Measurements from ENCODE around the gene BORCS5. TPM values are rescaled to one million over a fixed set of nuclear protein-coding genes. Genes with fewer than 3 reads are reported as not detected.
"Not testable (repeated sequence)": the region's sequence is repeated elsewhere in the genome, so short reads cannot be mapped to it uniquely, and the experiment has no call there.

Gene BORCS5
- polyA plus RNA-seq, 1 donor: 7.2 TPM

- no peak for DNase-seq (ENCODE audit: low read depth)
Observed at GRCh38 chr12:12486661-12487240, 129.9 kb downstream of the BORCS5 start.

- no peak for DNase-seq (ENCODE audit: low read depth)
Observed at GRCh38 chr12:12487490-12487889, 130.6 kb downstream of the BORCS5 start.

DNA sequence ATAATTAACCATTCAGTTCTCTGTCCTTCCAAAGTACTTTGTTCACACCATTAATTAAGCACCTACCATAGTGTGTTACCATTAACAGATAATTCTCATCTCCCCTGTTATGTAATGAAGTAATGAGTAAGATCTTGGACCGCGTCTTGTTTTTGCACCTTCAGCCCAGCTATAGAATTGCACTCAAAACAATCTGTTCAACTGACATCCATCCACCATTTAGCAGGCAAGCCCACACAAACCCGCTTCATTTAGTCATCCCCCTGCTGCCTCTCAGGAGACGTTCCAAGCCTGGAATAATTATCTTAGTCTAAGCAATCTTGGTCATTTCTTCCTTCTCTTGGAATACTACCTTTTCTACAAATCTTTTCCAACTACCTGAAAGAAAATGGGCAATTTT, 131.4 kb downstream of the BORCS5 start:
- no peak for DNase-seq (ENCODE audit: low read depth)

DNA sequence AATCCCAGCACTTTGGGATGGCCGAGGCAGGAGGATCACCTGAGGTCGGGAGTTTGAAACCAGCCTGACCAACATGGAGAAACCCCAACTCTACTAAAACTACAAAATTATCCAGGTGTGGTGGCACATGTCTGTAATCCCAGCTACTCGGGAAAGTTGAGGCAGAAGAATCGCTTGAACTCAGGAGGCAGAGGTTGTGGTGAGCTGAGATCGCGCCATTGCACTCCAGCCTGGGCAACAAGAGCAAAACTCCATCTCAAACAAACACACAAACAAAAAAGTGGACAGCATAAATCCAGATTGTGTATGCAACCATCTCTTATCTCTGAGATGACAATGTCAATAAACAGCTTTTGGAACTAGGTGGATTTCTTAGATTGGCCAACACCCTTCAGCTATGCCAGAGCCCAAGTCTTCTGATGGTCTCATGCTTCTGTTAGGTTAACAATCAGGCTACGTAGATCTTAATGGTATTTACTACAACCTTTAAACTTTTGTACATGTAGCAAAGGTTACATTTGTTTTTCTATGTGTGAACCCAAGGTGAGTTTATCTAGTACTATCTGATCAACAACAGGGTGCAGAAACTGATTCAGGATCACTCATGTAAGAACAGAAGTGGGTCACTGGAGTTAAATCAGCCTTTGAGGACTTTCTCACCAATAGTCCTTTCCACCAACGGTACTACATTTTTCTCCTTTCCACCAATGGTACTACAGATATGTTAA, 132.1 kb downstream of the BORCS5 start:
- no peak for DNase-seq (ENCODE audit: low read depth)

GRCh38 chr12:12491606-12492005, 134.7 kb downstream of the BORCS5 start:
- DNase-seq (ENCODE audit: low read depth): no peak

GRCh38 chr12:12492547-12492946, 135.7 kb downstream of the BORCS5 start:
- no peak for DNase-seq (ENCODE audit: low read depth)

DNA sequence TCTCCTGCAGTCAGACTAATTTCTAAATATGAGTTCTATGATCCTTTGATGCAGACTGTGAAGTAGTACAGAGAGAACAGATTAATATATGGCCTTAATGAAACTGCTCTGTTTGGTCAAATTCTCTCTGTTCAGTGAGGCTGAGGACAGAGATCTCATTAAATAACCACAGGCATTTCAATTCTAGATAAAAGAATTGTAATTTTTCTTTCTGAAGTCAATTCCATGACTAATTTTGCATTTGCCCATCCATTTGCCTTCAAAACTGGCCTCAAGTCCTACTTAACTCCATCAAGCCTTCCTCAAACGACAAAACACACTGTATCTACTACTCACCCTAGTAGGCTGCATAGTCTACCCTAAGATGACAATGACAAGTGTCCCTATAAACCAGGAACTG, 138.7 kb downstream of the BORCS5 start:
- no peak for DNase-seq (ENCODE audit: low read depth)

DNA sequence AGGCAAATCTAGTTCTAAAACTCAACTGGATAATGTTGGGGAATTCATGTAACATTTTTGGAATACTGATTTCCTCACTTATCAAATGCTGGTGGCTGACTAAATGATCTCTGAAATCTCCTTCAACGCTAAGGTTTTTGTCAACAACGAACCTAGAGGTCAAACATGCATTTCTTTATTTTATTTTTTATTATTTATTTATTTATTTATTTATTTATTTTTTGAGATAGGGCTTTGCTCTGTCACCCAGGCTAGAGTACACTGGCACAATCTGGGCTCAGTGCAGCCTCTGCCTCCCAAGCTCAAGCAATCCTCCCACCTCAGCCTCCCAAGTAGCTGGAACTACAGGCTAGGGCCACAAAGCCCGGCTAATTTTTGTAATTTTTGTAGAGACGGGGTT, 141.3 kb downstream of the BORCS5 start:
- no peak for DNase-seq (ENCODE audit: low read depth)

- DNase-seq (ENCODE audit: low read depth): no peak
Observed at GRCh38 chr12:12499909-12500604, 143.2 kb downstream of the BORCS5 start.

DNA sequence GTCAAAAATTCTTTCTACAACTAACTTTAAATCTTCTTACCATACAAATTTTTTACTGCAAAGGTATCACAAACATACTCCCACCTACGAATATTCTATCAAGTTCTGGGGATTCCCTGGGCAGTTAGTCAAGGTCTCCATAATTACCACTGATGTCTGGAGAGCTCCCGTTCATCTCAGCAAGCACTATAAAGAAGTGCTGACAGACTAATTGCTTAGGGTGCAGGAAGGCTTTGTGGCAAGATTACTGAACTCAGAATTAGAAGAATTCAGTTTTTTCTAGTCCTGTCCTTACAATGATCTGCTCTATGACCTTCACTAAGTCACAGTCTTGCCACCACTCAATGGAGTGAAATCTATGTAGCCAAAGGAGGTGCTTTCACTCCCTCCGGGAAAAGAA, 144.2 kb downstream of the BORCS5 start:
- no peak for DNase-seq (ENCODE audit: low read depth)

- DNase-seq (ENCODE audit: low read depth): not testable (repeated sequence)
Observed at GRCh38 chr12:12502130-12502814, 145.4 kb downstream of the BORCS5 start.

DNA sequence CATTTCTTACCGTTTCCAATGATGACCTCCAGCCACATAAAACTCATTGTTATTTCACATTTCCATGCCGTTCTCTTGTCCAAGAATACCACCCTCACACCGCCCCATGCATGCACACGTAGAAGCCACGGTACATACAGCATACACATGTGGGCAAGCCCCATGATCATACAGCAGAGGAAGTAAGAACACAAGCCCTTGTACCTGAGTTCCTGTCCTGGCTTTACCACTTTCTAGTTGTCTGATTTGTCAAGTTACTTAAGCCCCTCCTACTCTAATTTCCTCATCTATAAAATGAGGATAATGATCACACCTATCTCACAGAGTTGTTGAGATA, 145.9 kb downstream of the BORCS5 start:
- DNase-seq (ENCODE audit: low read depth): no peak

DNA sequence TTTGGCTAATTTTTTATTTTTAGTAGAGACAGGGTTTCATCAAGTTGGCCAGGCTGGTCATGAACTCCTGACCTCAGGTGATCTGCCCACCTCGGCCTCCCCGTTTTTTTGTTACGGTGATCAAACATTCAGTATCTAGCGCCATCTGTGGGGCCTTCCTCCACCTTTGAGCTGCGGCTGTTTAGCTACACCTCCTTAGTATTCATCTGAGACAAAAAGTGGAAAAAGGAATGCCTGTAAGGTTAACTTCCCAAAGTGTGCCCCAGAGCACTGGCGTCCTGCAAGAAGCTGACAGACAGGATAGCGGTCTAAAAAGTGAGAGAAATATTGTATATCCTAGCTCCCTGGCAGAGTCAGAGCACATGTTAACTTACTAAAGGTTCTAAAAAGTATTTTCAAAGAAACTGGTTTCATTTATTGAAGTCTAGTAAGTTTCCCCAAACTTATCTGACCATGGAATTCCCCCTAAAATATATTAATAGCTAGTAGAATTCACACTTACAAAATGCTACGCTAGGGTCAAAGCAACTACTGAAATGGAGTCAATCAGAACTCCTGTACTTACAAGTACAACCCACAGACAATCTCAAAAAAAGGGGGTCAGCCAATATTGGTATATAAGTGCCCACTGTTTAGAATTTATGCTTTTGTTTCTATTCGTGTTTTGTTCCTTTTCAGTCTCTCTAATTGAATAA, 146.7 kb downstream of the BORCS5 start:
- DNase-seq (ENCODE audit: low read depth): no peak

DNA sequence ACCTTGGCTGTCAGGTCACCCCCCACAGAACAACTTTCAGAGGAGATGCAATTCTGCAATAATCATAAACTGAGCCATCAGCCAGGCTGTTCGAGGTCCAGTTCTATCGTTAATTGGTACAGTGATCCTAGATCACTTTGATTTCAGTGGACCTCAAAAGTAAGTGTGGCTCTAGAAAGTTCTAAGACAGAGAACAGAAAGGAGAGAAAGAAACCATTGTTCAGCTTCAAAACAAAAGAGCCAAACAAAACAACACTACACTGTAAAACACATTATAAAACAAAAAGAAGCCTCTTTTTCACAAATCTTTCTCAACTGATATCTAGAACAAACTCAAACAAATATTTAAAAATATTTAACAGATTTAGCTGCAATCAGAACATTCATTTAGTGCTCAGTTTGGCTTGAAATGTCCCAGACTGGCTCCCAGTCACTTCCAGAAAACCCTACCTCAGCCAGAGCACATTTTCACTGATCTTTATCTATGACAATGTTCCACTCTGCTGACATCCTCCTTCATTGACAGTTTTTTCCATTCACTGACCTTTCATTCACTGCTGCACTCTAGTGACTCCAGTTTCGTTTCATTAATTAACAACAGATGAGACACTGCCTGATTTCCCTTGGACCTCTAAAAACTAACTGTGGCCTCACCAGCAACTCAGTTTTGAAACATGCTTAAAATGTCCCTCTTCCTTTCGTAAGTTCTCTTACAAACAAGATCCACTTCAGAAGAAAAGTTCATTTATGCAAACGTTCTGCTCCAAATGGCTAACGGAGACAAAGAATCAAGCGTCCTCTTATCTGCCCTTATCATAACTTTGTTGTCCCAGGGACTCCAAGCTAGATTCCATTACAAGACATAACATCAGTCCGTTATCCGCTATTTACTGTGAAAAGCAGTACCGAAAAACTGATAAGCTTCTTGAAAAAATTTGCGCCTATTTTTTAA, 148.9 kb downstream of the BORCS5 start:
- DNase-seq (ENCODE audit: low read depth): peak; percentile 87

DNA sequence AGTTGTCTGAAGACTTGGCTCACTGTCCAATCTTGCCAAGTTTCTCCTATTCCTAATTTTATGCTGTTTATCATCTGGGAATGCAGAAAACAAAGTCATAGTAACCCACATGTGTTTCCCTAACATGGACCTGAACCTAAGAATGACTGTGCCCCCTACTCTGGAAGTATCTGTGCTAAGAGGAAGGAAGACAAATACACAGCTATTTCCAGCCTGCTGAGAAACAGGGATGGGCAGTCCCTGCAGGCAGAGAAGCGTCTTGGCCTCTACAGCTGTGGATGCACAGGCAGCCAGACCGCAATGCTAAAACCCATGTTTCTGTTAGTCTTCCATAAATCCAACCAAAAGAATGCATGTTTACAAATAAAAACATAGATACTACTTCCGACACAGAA, 149.6 kb downstream of the BORCS5 start:
- DNase-seq (ENCODE audit: low read depth): peak; percentile 57

GRCh38 chr12:12507121-12507520, 150.2 kb downstream of the BORCS5 start:
- no peak for DNase-seq (ENCODE audit: low read depth)

DNA sequence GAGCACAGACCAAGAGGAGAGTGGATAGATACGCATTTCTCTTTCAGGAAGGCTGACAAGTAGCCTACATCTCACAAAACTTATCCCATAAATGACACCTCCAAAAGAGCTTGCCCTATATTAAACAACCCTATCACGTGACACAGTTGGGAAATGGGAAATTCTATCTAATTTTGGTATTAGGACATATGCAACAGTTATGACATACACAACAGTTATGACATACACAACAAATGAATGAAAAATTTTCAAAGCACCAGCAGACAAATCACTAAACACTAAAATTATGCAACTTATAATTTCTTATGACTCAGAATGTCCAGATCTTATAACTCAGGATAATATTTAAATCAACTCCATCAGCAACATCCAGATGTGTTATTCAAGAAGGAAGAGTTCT, 151.7 kb downstream of the BORCS5 start:
- DNase-seq (ENCODE audit: low read depth): no peak

- DNase-seq (ENCODE audit: low read depth): no peak
Observed at GRCh38 chr12:12510141-12510540, 153.3 kb downstream of the BORCS5 start.

DNA sequence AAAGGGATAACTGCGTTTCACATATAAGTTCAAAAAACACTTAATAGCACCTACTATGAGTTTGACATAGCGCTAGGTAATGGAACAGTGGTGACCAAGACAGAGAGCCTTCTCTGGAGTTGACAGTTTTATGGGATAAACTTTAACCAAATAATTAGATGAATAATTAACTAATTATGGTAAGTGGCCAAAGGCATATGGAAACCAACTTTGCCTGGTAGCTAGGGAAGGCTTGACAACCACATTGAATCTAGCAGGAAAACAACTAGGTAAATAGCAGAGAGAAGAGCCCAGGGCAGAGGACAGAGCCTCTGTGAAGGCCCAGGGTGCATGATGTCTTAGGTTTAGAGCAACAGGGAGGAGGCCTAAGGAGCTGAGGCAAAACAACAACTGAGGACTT, 153.7 kb downstream of the BORCS5 start:
- DNase-seq (ENCODE audit: low read depth): no peak

- DNase-seq (ENCODE audit: low read depth): no peak
Observed at GRCh38 chr12:12511021-12511783, 154.3 kb downstream of the BORCS5 start.

All from forelimb muscle (tissue), 1 donor.